HG03565 (cell line): ENCODE results near the gene IFIH1.

Experiments used
- ATAC-seq: cut with Tn5 transposase; IDR thresholded peaks from one replicate; pipeline ENCODE4 v1.9.1; 2021; ENCODE audit warnings: mild to moderate bottlenecking, moderate library complexity; ENCODE audit not compliant: unreplicated experiment

Gene IFIH1

DNA sequence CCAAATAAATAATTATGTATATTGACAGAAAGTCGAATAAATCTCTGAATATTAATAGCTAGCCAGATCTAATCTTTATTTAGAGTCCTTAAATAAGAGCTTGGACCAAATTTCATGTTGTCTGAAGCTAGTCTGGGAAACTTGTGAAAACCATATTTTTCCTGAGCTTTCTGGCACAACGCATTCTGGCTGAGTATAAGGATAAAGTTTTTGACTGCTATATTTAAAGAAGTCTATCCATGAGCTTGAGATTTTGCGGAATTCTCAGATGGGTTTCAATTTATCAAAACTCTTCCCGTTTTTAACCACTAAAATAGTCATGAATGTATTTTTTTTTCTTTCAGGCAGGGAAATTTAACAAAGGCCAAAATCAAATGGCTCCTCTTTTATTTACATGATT lies 99.1 kb downstream of the IFIH1 start:
- no peak for ATAC-seq

DNA sequence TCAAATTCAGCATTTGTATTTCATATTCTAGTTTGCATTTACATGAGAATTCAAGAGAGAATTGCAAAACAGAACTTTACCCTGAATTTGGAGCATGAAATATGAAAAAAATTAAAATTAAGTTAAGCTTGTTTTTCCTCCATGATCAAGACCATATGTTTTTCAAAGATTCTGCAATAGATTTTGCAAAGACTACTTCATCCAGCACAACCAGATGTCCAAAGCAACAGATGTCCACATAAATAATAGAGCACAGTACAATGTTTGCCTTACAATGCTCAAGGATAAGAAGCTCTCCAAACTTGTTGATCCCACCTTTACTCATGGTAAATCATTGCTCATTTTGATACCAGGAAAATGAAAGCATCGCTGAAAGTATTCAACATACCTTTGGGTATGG lies 100.9 kb downstream of the IFIH1 start:
- no peak for ATAC-seq
